Astrocyte (in vitro differentiated cells and primary cell): ENCODE data around the gene DOLPP1.

Experiments
- CTCF ChIP-seq: IDR thresholded peaks from 2 replicates; pipeline ENCODE4 v1.5.1; 2011; ENCODE audit warnings: low read depth, mild to moderate bottlenecking, inconsistent platforms, low read length, moderate library complexity; ENCODE audit not compliant: insufficient read depth
- EZH2 ChIP-seq: IDR thresholded peaks from 2 replicates; pipeline ENCODE4 v1.6.1; 2012; ENCODE audit warnings: mild to moderate bottlenecking, low read length, inconsistent platforms; ENCODE audit not compliant: insufficient read depth

- TF ChIP-seq CTCF (no peak), EZH2 (no peak)
Measured at GRCh38 chr9:129102095-129102525, 21.2 kb downstream of the DOLPP1 start.
